ENCODE measurements around the gene TMEM144.
"Not testable (repeated sequence)": the region's sequence is repeated elsewhere in the genome, so short reads cannot be mapped to it uniquely, and the experiment has no call there.

Gene TMEM144

DNA sequence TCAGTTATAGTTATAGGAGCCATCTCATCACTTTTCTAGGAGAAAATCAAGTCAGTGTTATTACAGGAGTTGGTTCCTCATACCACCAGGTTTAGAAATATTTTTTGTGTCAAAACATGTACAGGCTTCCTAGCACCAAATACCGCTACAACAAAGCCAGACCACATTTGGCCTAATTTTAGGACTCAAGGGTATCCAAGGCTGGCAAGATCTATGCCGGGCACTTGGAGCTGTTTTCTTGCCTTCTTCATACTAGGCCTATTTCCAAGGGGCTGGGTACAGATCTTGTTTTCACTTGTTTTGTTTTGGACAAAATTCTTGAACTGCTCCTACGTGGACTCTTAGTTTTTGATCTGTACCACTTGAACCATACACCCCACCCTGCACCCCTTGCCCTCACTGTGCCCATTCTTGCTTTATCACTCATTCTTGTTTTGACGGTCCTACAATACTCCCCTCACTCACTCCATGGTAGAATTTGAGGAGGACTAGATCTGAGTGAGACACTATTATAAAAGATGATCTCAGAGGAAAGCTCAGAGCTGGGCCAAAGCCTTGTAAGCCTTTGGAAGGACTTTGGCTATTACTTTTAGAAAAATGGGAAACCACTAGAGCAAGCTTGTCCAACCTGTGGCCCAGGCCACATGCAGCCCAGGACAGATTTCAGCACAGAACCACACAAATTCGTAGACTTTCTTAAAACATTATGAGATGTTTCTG lies 17.7 kb upstream of the TMEM144 start:
- DNase-seq, result no peak

DNA sequence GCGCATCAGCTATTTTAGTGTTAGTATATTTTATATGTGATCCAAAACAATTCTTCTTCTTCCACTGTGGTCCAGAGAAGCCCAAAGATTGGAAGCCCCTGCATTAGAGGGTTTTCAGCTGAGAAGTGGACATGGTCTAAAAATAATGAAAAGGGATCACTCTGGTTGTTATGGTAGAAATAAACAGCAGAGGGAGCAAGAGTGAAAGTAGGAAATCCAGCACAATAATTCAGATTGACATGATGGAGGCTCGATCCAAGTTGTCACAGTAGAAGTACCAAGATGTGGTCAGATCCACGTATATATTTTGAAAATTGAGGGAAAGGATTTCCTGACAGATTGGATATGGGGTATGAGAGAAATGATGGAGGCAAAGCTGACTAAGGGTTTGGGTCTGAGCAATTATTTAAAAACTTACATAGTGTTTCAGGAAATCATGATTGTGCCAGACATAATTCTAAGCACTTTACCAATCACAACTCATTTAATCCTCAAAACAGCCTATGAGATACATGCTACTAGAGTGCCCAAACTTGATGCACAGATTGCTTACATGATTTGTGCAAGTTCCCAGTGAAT lies 17.0 kb upstream of the TMEM144 start:
- DNase-seq, result no peak

DNA sequence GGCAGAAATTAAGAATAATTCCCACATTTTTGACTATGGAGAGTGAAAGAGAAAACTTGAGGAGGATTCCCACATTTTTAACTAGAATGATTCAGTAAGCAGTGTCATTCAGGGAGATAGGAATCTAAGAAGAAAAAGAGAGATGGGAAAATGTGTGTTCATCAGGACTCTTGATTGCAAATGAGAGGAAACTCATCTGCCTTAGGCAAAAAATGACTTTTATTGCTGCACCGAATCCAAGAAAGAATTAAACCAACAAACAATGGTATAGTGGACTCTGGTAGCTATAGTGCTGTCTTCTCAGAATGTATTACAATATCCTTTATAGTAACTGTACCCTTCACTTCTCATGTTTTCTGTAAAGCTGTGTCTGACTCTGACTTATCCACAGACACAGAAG lies 15.0 kb upstream of the TMEM144 start:
- no peak for DNase-seq

DNA sequence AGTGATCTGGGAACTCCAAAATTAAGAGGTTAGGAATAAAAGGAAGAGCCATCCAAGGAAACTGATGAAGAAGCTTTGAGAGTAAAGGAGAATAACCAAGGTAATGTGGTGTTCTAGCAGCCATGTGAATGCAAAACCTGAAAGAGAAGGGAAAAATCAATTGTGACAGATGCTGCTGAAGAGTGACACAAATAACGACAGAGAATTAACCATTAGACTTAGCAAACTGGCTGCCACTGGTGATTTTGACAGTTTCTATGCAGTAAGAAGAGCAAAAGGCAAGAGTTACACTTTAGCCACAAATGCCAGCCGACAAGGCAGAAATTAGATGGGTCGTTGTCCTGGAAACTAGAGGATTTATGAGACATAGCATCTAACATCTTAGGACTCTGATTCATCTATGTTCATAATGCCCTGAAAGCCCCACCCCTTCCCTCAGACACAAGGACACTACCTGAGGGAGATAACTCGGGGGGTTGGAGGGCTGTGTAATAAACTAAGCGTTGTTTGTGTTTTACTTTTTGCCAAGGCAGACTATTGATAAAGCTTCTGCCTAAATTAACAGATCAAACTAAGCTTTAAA lies 13.0 kb upstream of the TMEM144 start:
- no peak for DNase-seq

DNA sequence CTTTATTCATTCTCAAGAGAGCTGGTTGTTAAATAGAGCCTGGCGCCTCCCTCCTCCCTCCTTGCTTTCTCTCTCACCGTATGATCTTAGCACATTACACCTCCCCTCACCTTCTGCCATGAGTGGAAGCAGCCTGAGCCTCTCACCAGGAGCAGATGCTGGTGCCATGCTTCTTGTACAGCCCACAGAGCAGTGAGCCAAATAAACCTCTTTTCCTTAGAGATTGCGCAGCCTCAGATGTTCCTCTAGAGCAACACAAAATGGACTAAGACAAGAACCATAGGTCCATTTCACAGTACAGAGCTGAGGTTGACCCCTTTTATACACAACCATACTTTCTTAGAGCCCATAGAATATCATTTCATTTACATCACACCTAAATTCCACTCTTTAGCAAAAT lies 10.1 kb upstream of the TMEM144 start:
- no peak for DNase-seq

DNA sequence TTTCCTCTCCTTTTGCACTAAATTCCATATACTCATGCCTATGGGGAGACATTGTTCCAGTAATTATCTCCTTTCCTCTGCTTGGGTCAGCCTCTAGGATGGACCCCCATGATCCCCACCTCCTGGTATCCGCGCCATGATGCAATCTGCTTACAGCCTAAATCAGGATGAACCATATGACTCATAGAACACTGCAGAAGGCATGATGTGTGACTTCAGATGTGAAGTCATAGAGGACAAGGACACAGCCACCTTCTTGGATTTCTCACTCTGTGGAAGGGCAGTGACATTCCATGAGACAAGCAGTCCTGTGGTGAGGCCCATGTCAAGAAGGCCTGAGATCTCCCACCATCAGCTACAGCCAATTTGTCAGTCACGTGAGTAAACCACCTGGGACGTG lies 9.0 kb upstream of the TMEM144 start:
- DNase-seq, result no peak

DNA sequence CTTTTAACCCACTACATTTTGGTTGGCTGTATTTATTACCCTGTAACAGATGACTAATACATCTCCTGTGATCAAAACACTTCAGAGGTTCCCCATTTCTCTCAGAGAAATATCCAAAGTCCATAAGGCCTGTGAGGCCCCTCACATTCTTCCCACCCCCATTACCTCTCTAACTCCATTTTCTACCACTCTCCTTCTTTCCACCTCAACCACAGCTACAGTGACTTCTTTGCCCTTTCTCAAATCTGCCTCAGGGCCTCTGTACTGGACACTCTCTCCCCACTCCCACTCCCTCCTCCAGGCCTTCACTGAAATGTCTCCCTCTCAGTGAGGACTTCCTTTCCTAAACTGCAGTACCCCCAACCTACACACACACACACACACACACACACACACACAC lies 8.4 kb upstream of the TMEM144 start:
- DNase-seq, result no peak

DNA sequence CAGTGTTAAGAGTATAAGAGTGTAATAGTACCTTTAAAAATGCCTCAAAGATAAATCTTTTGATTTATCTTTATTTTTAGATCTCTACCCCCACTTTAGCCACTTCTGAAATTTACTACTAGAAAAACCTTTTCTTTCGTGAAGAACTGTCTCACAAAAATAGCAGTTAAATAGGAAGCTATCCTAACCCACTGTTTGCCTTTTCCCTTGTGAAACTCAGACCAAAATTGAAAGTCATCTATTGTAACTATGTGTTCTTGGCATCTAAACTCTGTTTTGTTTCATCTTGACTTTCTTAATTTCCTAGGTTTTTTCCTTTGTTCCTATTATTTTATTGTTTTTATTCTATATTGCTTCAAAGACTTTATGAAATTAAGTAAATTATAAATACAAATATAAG lies 7.8 kb upstream of the TMEM144 start:
- no peak for DNase-seq

DNA sequence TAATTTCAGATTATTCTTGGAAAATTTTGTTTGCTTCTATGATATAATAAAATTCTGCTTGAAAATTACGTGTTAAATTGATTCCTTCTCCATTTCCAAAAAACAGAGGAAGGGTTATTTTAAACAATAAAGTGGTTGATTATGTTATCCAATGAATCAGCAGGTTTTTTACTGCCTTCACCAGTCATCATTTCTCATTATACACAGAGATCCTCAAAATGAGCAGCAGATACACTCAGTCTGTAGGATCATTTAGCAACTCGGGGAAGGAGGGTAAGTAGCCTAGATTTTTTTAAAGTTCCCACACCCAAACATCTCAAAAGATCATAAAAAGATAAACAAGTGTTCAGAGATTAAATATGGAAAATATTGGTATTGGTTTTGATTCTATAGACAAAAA lies 6.8 kb upstream of the TMEM144 start:
- no peak for DNase-seq

DNA sequence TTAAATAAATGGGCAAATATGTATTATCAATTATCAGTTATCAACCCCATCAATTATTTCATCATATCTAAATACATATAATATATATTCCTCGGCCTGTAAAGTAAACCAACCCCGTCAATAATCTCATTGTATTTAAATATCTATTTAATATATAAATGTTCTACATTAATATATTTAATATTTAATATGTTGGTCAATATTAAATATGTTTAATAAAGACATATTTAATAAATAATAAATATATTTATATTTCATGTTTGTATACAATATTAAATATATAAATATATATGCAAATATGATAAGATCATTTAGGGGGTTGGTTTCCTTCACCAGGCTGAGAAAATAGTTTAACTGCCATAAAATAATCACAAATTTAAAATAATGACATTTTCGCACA lies 6.4 kb upstream of the TMEM144 start:
- DNase-seq, result no peak

DNA sequence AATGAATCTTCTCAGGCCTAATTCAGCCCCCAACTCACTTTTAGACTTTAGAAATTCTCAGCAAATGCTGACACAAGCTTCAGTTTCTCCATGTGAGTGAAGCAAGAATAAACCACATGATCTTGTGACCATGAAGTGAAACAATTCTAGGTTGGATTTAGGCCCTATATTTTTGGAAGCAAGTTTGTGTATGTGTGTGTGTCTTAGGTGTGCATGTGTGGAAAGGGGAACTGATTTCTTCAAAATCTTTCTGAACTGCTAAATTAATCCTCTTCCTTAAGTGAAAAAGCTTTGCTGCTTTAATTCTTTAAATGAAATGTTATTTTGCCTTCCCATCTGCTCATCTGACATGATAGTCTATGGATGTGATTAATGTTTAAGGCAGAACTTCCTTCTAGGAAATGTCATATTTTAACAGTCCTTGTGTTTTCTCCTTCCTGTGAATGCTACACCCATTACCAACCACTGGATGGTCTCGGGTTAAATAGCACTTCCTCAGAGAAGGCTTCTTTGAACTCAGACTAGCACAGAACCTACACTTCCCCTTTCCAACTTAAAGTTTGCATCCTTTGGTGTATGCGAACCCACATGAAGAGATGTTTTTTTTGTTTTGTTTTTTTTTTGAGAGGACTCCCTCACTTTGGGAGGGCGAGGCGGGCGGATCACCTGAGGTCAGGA lies 1.2 kb upstream of the TMEM144 start:
- no peak for DNase-seq

DNA sequence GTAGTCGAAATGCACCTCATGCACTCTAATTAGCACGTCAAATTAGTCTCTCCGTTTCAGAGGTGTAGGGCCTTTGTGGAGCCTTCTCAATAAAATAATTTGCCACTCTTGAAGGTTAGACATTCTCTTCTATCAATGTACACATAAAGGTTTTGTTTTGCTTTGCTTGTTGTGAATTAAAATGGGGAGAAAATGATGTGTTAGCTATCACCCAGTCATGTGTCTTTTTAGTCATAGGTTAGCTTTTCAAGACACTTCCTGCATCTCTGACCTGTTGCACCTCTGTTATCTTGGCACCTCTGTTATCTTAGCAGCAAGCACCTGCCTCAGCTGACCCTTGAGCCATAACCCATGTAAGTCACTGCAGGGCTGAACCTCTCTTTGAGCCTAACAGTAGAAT lies 936 bp downstream of the TMEM144 start:
- no peak for DNase-seq

DNA sequence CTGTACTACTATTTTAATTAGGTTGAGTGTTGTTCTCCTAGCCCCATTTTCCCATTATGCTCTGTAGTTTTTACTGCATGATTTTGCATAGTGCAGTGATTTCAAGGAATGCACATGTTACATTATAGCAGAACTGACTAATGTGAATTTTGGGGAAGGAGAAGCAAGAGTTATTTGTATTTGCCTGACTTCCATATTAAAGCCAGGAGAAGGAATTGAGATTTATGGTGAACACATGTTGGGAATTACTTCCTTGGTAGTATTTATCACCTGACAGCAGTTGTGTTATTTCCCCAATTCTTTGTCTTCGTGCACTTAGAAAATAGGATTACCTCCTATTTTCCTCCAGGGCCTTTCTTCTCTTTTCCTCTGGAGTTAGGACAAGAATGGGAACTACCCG lies 3.2 kb downstream of the TMEM144 start:
- DNase-seq, result no peak

DNA sequence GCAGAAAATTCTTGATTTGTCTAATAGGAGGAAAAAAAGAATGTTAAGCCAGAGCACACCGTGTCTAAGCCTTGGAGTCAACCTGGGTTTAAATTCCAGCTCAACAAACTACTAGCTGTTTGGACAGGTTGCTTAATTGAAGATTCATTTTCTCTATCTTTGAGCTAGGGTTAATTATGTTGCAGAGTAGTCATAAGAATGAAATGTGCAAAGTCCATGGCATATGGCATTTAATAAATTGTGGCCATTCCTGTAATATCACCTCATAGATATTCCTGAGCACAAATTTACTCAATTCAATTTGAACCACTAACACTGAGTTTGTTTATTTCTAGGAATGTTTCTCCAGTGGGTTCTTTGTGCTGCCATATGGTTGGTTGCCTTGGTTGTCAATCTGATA lies 4.6 kb downstream of the TMEM144 start:
- no peak for DNase-seq

DNA sequence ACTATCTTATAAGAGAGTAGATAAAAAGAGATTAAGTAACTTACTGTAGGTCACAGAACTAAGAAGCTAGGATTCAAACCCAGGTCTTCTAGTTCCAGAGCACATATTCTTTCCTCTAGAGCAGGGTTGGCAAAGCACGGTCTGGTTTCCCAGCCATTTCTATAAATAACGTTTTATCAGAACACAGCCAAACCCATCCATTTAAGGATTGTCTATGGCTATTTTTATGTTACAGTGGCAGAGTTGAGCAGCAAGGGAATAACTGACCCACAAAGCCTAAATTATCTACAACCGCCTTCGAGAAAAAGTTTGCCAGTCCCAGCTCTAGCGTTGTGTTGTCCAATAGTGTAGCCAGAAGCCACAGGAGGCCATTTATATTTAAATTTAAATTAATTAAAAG lies 7.5 kb downstream of the TMEM144 start:
- no peak for DNase-seq

DNA sequence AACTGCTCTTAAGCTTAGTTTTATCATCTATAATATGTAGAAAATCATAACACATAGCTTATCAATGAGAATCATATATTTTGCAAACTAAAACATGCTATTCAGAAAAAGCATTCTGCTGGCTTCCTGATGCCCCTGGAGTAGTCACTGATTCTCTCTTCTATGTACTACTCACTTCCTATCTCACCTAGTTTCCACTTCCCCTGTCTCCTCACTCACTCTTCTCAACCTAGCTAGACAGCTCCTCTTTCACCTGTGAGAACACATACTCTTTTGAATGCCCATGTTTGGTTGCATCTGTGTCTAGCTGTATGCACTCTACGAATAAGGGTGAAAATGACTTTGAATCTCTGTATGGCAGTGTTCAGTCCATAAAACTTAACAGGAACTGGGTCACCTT lies 9.3 kb downstream of the TMEM144 start:
- DNase-seq, result no peak

DNA sequence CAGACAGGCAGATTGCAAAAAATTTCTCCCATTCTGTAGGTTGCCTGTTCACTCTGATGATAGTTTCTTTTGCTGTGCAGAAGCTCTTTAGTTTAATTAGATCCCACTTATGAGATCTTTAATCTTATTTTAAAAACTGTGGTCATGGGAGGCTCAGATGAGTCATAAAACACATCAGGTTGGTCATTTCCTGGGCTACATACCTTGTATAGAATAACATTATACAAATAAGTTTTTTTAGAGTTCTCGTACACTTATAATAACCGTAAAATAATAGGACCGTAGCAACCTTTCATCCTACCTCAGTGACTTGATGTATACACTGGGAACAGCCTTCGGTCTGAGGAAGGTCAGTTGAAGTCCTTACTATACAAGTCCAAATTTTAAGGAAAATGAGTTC lies 14.0 kb downstream of the TMEM144 start:
- not testable (repeated sequence) for DNase-seq

DNA sequence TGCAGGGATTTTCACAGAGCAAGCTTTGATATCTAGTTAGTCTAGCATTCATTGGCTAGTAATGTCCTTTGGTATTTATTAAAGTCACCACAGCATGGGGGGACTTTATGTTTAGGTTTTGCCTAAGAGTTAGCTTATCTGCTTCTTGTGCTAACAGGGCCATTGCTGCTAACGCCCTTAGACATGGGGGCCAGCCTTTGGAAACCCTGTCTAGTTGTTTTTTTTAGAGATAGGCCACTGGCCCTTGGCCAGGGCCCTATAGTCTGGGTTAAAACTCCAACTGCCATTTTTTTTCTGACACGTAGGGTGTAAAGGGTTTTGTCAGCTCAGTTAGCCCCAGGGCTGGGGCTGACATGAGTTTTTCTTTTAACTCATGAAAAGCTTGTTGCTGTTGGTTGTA lies 14.7 kb downstream of the TMEM144 start:
- DNase-seq, result not testable (repeated sequence)

DNA sequence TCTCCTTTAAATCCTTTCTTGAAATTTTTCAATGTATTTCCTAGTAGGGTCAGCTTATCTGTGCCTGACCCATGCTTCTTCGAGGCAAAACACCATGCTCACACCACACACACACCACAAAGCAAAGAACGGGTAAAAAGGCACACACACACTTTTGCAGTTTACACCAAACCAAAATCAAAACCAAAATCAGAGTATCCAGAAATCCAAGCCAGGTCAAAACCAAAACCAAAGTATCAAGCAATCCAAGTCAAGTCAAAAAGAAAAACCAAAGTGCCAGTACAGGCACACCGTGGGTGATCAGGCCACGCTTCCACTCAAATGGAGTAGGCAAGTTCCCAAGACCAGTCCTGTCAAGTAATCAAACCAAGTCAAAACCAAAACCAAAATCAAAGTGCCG lies 17.6 kb downstream of the TMEM144 start:
- DNase-seq, result not testable (repeated sequence)

DNA sequence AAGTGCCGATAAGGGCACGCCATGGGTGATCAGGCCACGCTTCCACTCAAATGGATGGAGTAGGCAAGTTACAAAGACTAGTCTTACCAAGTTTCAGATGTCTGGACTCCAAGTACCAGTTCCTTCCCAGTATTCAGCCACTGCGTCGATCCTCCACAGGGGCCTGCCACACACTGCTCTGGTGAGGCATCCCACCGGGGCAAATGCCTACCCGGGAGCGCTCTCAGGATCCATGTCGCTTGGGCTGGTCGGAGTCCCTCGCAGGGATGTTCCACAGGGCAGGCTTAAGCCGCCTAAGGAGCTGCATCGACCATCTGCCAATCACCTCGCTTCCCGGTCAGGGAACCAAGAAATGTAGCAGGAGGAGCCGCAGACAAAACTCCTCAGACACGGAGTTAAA lies 18.1 kb downstream of the TMEM144 start:
- not testable (repeated sequence) for DNase-seq

DNA sequence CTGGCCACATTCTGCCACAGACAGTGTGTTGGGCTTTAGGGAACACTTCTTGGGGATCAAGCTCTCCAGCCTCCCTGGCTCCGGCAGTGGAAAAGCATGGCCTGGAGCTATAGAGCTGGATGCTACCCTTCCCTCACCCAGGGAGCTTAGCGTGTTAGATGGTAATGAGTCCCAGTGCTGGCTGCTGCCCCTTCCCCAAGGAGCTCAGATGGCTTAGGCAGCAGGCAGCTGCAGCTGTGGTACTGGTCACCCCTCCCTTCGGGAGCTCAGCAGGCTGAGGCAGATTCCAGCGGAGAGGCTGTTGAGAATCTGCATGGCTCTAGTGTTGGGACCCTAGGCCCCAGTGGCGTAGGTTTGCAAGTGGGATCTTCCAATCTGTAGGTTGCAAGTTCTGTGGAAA lies 19.5 kb downstream of the TMEM144 start:
- no peak for DNase-seq

DNA sequence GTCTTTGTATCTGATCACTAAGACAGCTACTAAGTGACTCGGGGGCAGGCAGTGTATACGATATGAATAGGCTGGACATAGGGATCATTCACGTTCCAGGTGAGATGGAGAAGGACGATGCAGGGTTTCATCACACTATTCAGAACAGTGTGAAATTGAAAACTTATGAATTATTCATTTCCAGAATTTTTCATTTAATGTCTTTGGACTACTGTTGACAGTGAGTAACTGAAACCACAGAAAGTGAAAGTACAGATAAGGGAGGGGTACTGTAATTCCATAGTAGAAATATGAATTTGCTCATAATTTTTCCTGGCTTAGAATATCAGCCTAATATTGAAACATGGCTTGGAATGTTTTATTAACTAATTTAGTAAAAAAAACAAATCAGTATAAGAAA lies 24.4 kb downstream of the TMEM144 start:
- no peak for DNase-seq

DNA sequence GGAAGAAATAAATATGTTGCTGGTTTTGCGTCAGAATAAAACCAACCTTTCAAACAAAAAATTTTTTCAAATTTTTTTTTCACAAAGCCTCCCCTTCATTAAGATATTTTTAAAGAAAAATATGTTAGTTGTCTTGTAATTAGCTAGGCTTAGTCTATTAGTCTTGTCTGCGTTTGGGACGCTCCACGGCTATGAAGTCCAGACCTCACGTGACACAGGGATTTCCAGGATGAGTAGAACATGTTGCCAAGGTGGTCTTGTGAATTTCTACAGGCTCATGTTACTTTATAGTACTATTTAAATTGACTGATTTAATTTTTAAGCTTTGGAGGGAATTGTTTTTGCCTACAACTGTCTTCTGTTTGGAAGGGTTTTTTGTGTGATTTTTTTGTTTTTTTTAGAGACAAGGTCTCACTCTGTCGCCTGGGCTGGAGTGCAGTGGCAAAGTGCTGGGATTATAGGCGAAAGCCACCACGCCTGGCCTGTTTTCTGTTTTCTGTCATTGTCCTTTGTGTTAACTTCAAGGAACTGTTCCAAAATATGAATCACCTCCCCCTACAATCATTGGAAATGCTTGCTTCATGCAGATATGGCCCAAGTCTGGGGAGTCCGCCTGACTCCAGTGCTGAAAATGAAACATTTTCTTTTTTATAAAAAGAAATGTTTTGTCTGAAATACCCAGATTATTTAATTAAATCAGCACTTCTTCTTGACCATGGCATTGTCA lies 26.2 kb downstream of the TMEM144 start:
- DNase-seq, result no peak

DNA sequence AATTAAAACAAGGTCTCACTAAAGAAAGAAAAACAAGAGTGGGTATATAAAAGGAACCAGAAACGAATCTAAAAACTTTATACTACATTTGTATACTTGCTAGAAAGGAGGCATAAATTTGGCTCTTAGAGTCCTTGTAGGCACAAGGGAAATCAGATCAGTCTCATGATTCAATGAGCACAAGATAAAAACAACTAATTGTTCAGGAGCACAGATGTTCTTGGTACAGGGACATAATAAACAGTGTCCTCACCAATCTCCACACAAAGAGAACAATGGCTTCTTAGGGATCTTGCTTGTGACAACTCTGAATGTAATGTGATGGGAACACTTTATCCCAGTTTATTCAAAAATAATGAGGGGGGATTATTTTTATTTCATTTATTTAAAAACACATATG lies 28.3 kb downstream of the TMEM144 start:
- DNase-seq, result no peak

All from RPMI8226 (cell line).